HG02610 (cell line): ENCODE data around the gene FAM98C.

Experiments
- ATAC-seq: cut with Tn5 transposase; IDR thresholded peaks from one replicate; pipeline ENCODE4 v1.9.1; 2021; ENCODE audit warnings: mild to moderate bottlenecking, moderate library complexity; ENCODE audit not compliant: unreplicated experiment

FAM98C gene

DNA sequence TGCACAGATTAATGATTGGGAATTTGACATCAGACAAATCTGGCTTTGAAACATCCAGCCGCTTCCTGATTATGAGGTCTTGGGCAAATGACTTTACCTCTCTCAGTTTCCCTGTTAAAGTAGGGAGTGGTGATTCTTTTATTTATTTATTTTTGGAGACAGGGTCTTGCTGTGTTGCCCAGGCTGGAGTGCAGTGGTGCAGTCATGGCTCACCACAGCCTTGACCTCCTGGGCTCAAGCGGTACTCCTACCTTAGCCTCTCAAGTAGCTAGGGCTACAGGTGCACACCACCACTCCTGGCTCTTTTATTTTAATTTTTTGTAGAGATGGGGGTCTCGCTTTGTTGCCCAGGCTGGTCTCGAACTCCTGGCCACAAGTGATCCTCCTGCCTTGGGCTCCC is 25.8 kb upstream of the FAM98C start:
- ATAC-seq = no peak

- no peak for ATAC-seq
Measured at GRCh38 chr19:38378866-38379265, 24.0 kb upstream of the FAM98C start.

DNA sequence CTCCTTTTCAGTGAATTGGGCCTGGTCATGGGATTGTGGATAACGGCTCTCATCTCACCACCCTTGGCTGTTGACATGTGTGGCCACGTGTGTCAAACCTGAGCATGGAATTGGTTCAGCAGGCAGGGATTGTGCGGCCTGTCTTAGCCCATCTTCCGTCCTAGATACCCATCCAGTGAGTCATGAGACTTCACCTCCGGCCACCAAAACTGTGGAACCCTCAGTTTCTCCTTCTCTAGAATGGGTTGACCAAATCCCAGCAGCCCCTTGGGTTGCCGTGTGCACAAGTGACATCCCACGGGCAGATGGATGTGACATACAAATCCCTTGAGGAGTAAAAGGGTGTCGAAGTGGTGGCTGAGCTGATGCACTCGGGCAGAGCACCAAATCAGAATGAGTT is 21.8 kb upstream of the FAM98C start:
- no peak for ATAC-seq

GRCh38 chr19:38383184-38383583 is 19.7 kb upstream of the FAM98C start:
- no peak for ATAC-seq

GRCh38 chr19:38383743-38384142 is 19.1 kb upstream of the FAM98C start:
- no peak for ATAC-seq

- no peak for ATAC-seq
Measured at GRCh38 chr19:38384209-38385027, 18.5 kb upstream of the FAM98C start.

DNA sequence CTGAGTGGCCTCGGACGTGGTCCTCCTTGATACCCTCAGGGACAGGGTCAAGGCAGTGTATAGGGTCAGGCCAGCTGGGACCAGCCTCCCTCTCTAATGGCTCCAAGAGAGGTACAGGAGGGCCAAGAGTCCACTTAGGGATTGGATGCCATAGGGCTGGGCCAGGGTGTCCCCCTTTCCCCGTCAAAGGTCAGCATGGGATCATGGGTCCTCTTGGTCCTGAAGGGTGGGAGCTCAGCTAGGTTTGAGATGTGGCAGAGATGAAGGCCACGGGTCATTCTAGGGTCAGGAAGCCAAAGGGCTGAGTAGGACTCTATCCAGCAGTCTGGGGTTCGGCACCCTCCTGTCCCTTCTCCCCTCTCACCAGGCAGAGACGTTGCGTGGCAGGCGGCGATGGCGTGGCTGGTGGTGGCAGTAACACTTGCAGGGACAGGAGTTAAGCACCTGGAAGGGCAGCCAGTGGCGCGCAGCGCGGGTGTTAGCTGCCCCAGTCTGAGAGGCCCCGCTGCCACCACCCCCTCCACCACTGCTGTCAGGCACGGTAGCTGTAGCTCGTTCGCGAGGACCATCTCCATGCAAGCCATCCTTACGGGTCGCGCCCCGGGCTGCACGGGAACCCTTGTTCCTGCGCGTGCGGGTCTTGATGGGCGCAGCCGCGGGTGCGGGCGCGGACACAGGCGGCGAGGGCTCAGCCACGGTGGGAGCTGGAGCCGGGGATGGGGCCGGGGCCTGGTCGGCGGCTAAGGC is 17.7 kb upstream of the FAM98C start:
- ATAC-seq = no peak

- no peak for ATAC-seq
Measured at GRCh38 chr19:38385804-38386257, 17.1 kb upstream of the FAM98C start.

DNA sequence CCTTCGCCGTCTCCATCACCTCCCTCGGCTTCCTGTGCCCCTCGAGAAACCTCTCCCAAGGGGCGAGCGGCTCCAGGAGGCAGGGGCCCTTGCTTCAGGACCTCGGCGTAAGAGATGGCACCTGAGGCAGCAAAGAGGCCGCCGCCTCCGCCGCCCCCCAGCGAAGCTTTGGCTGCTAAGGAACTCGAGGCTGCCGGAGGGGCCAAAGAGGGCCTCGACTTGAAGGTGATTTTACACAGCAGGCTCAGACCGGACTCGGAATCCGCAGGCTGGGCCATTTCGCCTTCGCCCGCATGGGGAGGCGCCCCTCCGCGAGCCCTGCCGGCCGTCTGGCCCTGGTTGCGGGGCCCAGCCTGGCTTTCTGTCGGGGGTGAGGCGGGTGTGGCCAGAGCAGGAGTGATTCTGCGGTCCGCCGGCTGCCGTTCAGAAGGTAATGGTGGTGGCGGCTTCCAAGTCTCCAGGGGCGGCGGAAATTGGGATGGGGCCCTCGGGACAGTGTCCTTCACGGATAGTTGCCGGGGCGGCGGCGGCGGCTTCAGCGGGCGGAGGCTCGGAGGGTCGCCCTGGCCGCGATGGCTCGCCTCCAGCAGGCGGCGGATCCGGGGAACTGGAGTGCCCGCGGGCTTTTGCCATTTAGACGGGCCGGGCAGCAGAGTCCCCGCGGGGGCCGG is 16.5 kb upstream of the FAM98C start:
- no peak for ATAC-seq

DNA sequence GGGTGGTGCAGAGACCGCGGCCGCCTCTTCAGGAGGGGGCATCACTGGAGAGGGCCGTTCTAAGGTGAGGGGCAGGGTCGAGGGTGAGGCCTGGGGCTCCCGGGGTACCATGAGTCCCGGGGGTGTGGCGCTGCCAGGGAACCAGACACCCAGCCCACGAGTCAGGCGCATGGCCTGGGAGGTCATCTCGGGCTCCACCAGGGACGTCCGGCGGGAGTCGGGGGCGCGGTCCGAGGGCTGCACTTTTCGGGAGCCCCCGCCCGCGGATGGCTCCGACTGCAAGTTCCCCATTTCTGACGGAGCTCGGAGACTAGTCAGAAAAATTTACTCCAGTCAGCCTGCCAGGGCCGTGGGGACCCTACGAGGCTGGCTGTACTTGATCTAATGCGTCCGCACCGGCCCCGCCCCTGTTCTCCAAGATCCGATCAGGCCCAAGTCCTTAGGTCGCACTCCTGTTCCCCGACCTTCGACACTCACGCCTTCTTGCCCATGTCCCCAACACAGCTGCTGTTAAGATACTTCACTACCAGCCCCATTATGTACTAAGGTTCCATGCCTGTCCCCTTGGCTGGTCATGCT is 15.8 kb upstream of the FAM98C start:
- no peak for ATAC-seq

DNA sequence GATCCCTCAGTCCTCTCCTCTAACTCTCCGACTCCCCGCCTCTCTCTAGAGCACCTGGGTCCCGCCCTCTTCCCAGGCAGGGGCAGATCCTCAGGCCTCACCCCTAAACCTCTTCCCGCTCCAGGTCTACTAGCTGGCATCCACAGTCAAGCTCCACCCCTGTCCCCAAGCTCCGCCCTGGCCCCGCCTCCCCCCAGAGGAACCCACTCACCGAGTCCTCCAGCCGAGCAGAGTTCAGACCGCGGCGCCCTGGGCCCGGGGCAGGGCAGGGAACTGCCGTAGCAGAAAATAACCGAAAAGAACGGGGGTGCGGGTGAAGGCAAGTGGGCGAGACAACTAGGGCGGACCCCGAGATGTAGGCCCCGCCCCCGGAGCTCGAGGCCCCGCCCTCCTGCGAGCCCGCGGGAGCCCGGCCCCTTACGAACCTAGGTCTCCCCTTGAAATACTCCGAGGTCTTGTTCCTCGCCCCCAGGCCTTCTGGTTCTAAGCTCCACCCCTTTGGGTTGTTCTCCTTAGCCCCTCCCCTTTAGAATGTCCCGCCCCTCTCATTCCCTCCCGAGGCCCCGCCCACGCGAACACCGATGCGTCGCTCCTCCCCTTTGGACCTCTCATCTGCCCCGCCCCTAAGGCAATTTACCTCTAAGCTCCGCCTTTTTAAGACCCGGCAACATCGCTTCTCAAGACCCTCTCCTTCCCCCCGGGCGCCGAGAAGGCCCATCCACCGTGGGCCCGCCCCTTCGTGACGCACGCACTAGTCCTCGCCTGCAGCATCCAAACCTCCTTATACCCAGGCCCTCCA is 15.1 kb upstream of the FAM98C start, which contains the start of gene GGN:
GGN (minus strand) TSS at position 485 of the 799 bp plus-strand sequence. CDS start 773 bp downstream, outside the sequence.
- ATAC-seq = no peak

DNA sequence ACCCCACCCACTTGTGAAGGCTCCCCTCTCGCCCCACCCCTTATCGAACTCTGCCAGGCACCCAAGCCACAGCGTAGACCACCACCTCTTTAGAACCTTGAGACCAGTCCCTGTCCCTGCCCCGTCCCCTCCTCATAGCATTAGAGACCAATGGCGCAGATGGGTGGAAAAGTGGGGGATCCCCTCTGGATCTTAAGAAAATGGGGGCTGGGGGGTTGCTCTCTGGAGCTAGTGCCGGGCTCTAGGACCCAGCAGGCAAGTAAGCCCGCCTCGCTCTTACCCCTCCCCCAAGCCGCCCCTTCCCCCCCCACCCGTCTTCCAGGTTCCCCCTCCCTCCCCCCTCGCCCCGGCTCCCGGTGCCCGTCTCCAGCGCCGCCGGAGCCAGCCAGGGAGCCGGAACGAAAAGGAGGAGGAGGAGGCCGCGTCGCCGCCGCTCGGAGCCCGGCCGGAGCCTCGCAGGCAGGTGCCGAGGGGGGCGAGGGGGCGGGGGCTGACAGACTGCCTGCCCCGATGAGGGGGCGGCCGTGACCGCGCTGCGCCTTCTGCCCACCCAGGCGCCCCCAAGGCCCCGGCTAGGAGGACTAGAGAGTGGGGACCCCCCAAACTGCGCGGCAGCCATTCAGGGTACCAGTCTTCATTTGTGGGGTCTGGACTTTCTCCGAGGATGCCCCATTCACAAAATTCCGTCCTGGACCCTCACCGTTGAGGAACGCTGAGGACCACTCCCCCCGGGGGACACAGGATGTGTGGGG is 14.4 kb upstream of the FAM98C start, which contains the start of gene SPRED3:
SPRED3 (plus strand) TSS at position 349 of the 752 bp plus-strand sequence. CDS start 1,606 bp downstream, outside the sequence.
- no peak for ATAC-seq

DNA sequence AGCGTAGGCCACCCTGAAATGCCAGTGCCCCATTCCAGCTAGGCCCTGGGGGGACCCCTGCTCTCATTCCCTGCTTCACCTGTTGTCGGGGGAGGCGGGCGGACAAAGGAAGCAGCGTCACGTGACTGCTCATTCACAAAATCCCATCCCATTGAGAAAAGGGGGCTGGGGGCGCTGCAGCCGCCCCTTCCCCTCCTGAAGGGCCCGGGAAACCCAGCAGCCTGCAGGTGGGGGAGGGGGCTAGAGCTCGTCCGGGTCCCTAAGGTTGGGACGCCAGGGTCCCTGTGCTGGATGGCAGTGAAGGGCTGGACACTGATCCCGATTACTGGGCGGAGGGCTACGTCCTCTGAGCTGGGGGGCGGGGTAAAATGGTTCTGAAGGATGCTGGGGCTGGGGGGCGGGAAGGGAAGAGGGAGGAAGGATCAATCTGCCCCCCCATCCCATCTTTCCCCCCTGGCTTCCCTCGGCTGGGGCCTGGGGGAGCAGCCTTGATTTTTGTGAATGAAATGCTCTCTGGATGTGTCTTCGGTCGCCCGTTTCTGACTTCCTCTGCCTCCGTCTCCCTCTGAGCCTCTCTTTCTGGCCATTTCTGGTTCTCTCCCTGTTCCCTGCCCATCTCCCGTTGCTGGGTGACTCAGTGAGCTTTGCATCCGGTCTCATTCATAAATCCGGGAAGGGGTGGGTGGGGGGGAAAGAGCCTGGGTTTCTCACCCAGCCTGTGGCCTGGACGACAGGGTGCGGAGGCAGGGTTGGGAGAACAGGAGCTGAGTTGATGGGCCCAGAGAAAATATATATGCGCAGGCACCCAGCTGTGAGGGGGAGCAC is 13.6 kb upstream of the FAM98C start:
- no peak for ATAC-seq

- no peak for ATAC-seq
Measured at GRCh38 chr19:38389957-38390924, 12.7 kb upstream of the FAM98C start.

DNA sequence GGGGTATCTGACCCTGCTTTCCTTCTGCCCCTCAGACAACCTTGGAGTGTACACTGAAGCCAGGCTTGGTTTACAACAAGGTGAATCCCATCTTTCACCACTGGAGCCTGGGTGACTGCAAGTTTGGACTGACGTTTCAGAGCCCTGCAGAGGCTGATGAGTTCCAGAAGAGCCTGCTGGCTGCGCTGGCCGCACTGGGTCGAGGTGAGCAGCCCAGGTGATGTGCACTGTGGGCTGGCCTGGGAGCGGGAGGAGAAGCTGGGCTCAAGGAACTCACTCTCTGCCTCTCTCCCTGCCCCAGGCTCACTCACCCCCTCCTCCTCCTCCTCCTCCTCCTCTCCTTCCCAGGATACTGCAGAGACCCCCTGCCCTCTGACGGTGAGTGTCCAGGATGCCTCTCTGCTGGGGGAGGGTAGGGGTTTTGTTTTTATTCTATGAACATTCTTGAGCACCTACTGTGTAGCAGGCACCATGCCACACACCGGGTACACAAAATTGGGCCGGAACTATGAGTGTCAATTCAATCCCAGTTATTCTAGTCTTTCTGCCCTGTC is 10.9 kb upstream of the FAM98C start:
- ATAC-seq = no peak

DNA sequence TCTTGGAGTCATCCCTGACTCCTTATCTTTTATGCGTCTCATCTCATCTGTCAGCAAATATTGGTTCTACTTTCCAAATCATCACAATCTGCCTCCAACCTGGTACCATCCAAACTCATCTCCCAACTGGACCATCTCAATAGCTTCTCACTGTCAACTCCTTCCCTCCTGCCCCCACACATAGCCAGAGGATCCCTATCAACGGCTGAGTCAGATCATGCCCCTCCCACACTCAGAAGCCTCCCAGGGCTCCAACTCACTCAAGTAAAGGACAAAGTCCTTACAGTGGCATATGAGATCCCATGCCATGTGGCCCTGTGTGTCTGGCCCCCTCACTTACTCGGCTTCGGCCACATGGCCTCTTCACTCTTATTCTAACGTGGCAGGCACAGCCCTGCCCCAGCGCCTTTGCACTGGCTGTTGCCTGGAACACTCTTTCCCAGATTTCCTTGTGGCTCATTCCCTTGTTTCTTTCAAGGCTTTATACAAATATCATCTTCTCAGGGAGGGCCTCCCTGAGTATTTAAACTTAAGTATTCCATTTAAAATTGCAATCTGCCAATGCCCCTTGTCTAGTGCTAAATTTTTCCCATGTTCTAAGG is 10.1 kb upstream of the FAM98C start:
- ATAC-seq = no peak

GRCh38 chr19:38394488-38394887 is 8.4 kb upstream of the FAM98C start:
- ATAC-seq = no peak
